Smooth muscle cell (in vitro differentiated cells): ENCODE measurements around the gene INTS2. TPM values are rescaled to one million over a fixed set of nuclear protein-coding genes. Genes with fewer than 3 reads are reported as not detected.
"Not testable (repeated sequence)": the region's sequence is repeated elsewhere in the genome, so short reads cannot be mapped to it uniquely, and the experiment has no call there.

Source experiments
- DNase-seq: peaks from one replicate; lab custom pipeline; 2025; ENCODE audit not compliant: unreplicated experiment; lab: John Stamatoyannopoulos, UW
- H2AFZ ChIP-seq: fragments of 200-600 bp; sonication (generic); 2 replicates; pipeline ENCODE4 v1.6.0; 2016; ENCODE audit warnings: antibody characterized with exemption, low read depth, mild to moderate bottlenecking
- H3F3A ChIP-seq: fragments of 200-600 bp; sonication (generic); 2 replicates; pipeline ENCODE4 v1.6.0; 2017; ENCODE audit warnings: antibody characterized with exemption, low read depth
- H3K27ac ChIP-seq: fragments of 200-600 bp; sonication (generic); 2 replicates; pipeline ENCODE4 v1.5.1; 2016; ENCODE audit warnings: low read depth, mild to moderate bottlenecking
- H3K27me3 ChIP-seq: fragments of 200-600 bp; sonication (generic); 2 replicates; pipeline ENCODE4 v1.6.1; 2016; ENCODE audit warnings: low read depth, mild to moderate bottlenecking
- H3K36me3 ChIP-seq: fragments of 200-600 bp; sonication (generic); 2 replicates; pipeline ENCODE4 v1.5.1; 2016; ENCODE audit warnings: low read depth
- H3K4me1 ChIP-seq: fragments of 200-600 bp; sonication (generic); 2 replicates; pipeline ENCODE4 v1.5.1; 2016; ENCODE audit warnings: low read depth
- H3K4me2 ChIP-seq: fragments of 200-600 bp; sonication (generic); 2 replicates; pipeline ENCODE4 v1.6.0; 2016; ENCODE audit warnings: mild to moderate bottlenecking
- H3K4me3 ChIP-seq: fragments of 200-600 bp; sonication (generic); 2 replicates; pipeline ENCODE4 v1.5.1; 2016; ENCODE audit warnings: mild to moderate bottlenecking
- H3K79me2 ChIP-seq: fragments of 200-600 bp; sonication (generic); 2 replicates; pipeline ENCODE4 v1.6.0; 2016; ENCODE audit warnings: low read depth, mild to moderate bottlenecking
- H3K9ac ChIP-seq: fragments of 200-600 bp; sonication (generic); 2 replicates; pipeline ENCODE4 v1.6.0; 2016; ENCODE audit warnings: low read depth
- H3K9me3 ChIP-seq: fragments of 200-600 bp; sonication (generic); replicated peaks from 2 replicates; pipeline ENCODE4 v1.5.1; 2016; ENCODE audit warnings: low read depth
- H4K20me1 ChIP-seq: fragments of 200-600 bp; sonication (generic); 2 replicates; pipeline ENCODE4 v1.6.0; 2016; ENCODE audit warnings: low read depth
- CTCF ChIP-seq: fragments of 200-600 bp; sonication (generic); IDR thresholded peaks from 2 replicates; pipeline ENCODE4 v1.5.1; 2017; ENCODE audit warnings: borderline replicate concordance, mild to moderate bottlenecking, antibody characterized with exemption; ENCODE audit not compliant: insufficient read depth, poor library complexity, severe bottlenecking
- WGBS: methylation state at CpG from one replicate; pipeline ENCODE4 v1.1.7; 2016; ENCODE audit warnings: low lambda C conversion rate; 5-methylcytosine and 5-hydroxymethylcytosine counted together
- polyA plus RNA-seq: library from polyadenylated mRNA; unstranded; fragments of >200 nt; fragmentation: Nextera tagmentation; extraction: Ambion mirVana; gene quantifications from 2 replicates; pipeline ENCODE4 v1.2.1, GENCODE V29; 2016
- total RNA-seq: library from RNA; depleted of rRNA; stranded (reverse); fragments of >200 nt; gene quantifications from 2 replicates; pipeline ENCODE4 v1.2.3, GENCODE V29; 2014

Gene INTS2
- total and polyA plus RNA-seq, 2 experiments from 2014 or later = 3.9 to 15.5 TPM

DNA sequence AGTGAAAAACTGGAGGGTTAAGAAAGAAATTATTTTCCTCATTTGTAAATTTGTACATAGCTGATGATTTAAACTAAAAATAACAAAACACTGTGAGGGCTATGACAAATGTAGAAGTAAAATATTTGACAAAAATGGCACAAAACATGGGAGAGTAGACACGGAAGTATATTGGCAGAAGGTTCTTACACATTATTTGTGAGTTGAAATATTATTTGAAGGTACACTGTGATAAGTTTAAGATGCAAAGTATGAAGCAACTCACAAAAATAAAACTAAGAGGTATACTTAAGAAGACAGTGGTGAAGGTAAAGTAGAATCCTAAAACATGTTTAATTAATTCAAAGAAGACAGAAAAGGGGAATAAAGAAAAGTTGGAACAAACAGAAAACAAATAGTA, 99.1 kb downstream of the INTS2 start:
- H3K36me3 ChIP-seq = peaks cover 5% of the 10 kb centered on the region
- H3K4me2 ChIP-seq = no peak overlapping the region
- H4K20me1 ChIP-seq = no peaks in the 10 kb centered on the region
- H3K9me3 ChIP-seq = no peaks in the 10 kb centered on the region
- no peak for DNase-seq
- H3K4me3 ChIP-seq = no peak overlapping the region
- H3K27me3 ChIP-seq = no peaks in the 10 kb centered on the region
- no peaks in the 10 kb centered on the region for H3K4me1 ChIP-seq
- H3F3A ChIP-seq = no peaks in the 10 kb centered on the region
- no peak for TF ChIP-seq CTCF
- no peaks in the 10 kb centered on the region for H3K79me2 ChIP-seq
- WGBS = 100% methylated on average over 1 of the region's 1 CpG
- no peak overlapping the region for H3K27ac ChIP-seq
- H2AFZ ChIP-seq = no peak overlapping the region
- H3K9ac ChIP-seq = no peak overlapping the region

DNA sequence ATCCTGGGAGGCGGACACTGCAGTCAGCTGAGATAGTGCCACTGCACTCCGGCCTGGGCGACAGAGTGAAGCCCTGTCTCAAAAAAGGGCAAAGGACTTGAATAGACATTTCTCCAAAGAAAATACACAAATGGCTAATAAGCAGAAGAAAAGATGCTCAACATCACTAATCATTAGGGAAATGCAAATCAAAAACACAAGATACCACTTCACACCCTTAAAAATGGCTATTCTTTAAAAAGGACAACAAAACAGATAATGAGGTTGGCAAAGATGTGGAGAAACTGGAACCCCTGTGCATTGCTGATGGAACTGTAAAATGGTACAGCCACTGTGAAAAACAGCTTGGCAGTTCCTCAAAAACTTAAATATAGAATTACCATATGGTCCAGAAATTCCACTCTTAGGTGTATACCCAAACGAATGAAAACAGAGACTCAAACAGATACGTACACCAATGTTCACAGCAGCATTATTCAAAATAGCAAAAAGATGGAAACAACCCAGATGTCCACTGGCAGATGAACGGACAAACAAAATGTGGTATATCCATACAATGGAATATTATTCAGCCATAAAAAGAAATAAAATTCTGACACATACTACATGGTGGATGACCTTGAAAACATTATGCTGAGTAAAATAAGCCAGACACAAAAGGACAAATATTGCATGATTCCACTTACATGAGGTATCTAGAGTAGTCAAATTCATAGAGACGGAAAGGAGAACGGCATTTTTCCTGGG, 100.0 kb downstream of the INTS2 start:
- TF ChIP-seq CTCF = no peak
- Histone ChIP-seq H3K27me3 (no peaks in the 10 kb centered on the region), H3K4me1 (no peaks in the 10 kb centered on the region), H4K20me1 (no peaks in the 10 kb centered on the region), H3K4me3 (no peak overlapping the region), H3K9ac (no peak overlapping the region), H2AFZ (no peak overlapping the region), H3K4me2 (no peak overlapping the region), H3K79me2 (no peaks in the 10 kb centered on the region), H3K27ac (no peak overlapping the region), H3K36me3 (peaks cover 5% of the 10 kb centered on the region), H3F3A (no peaks in the 10 kb centered on the region), H3K9me3 (no peaks in the 10 kb centered on the region)
- 97% methylated on average over 8 of the region's 8 CpGs for WGBS
- no peak for DNase-seq

- WGBS = 97% methylated on average over 1 of the region's 1 CpG
- H3F3A ChIP-seq, H3K4me2 ChIP-seq: not testable (repeated sequence)
Measured at GRCh38 chr17:61826866-61827265, 100.9 kb downstream of the INTS2 start.

DNA sequence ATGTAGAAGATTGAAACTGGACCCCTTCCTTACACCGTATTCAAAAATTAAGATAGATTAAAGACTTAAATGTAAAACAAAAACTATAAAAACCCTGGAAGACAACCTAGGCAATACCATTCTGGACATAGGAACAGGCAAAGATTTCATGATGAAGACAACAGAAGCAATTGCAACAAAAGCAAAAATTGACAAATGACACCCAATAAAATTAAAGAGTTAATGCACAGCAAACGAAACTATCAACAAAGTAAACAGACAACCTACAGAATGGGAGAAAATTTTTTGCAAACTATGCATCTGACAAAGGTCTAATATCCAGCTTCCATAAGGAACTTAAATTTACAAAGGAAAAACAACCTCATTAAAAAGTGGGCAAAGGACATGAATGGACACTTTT, 101.6 kb downstream of the INTS2 start:
- H3K4me3 ChIP-seq, H3K4me2 ChIP-seq, H3K27ac ChIP-seq, DNase-seq, H3F3A ChIP-seq, H2AFZ ChIP-seq, H3K4me1 ChIP-seq, H3K27me3 ChIP-seq, H3K9me3 ChIP-seq, H3K9ac ChIP-seq, H3K79me2 ChIP-seq, H3K36me3 ChIP-seq, H4K20me1 ChIP-seq: not testable (repeated sequence)
- 96% methylated on average over 2 of the region's 2 CpGs for WGBS

More at GRCh38 chr17:61826866-61827265, 100.9 kb downstream of the INTS2 start:
- not testable (repeated sequence) for H3K27ac ChIP-seq, H3K9ac ChIP-seq, DNase-seq, H3K9me3 ChIP-seq, H3K36me3 ChIP-seq, H3K4me3 ChIP-seq, H2AFZ ChIP-seq, H3K4me1 ChIP-seq, H4K20me1 ChIP-seq, H3K79me2 ChIP-seq, H3K27me3 ChIP-seq
